Left lung (tissue), 10 donors: Measurements from ENCODE around the gene ASTN1. TPM values are rescaled to one million over a fixed set of nuclear protein-coding genes. Genes with fewer than 3 reads are reported as not detected.

ENCODE experiments used
- ATAC-seq: fragments of 200-7000 bp; cut with Tn5 transposase; one replicate; pipeline ENCODE4 v1.9.1; 2020; ENCODE audit warnings: moderate library complexity
- DNase-seq, 4 donors: peaks; one replicate each; pipeline ENCODE4 v3.0.0-alpha.2; 2013 to 2020
- H3K27ac ChIP-seq, 2 donors: fragments of 200-600 bp; sonication (generic) in 1 of 2; one replicate each; pipeline versions ENCODE4 v1.5.0 to v1.8.0; 2020 to 2021
- H3K27me3 ChIP-seq, 2 donors: fragments of 200-600 bp; sonication (generic) in 1 of 2; one replicate each; pipeline versions ENCODE4 v1.5.0 to v1.8.0; 2020 to 2021
- H3K36me3 ChIP-seq, 2 donors: fragments of 200-600 bp; sonication (generic) in 1 of 2; one replicate each; pipeline versions ENCODE4 v1.5.0 to v1.8.0; 2020 to 2021
- H3K4me1 ChIP-seq, 2 donors: fragments of 200-600 bp; one replicate each; pipeline ENCODE4 v1.8.0; 2021
- H3K4me3 ChIP-seq, 2 donors: fragments of 200-600 bp; sonication (generic) in 1 of 2; one replicate each; pipeline versions ENCODE4 v1.5.0 to v1.8.0; 2020 to 2021; ENCODE audit warnings: mild to moderate bottlenecking in 1 of 2
- H3K9me3 ChIP-seq, 2 donors: fragments of 200-600 bp; sonication (generic) in 1 of 2; one replicate each; pipeline versions ENCODE4 v1.5.0 to v1.8.0; 2020 to 2021
- CTCF ChIP-seq, 2 donors: fragments of 200-600 bp; sonication (generic) in 1 of 2; IDR thresholded peaks; one replicate each; pipeline versions ENCODE4 v1.5.0 to v1.8.0; 2021; ENCODE audit warnings: antibody characterized with exemption in 2 of 2
- intact Hi-C, 2 donors: fragments of 100-400 bp; cut with DNase I; formaldehyde crosslinking; loops; one replicate each; pipeline versions ENCODE4 v1.11.2 to v1.14.2; 2022
- polyA plus RNA-seq, 6 donors: library from polyadenylated mRNA; unstranded; fragments of 120-200 nt; gene quantifications; one replicate each; pipeline ENCODE4 v1.2.1, GENCODE V29; 2013; ENCODE audit not compliant: insufficient read length in 6 of 6
- total RNA-seq, 2 donors: library from RNA; stranded (reverse); fragmentation: NEBNext Ultra II Directional; extraction: Animal tissue kit (Norgen Biotek cat#: 25700); gene quantifications; one replicate each; pipeline ENCODE4 v1.2.1, GENCODE V29; 2021
- donor health status: DM: no; HTN: yes; CAD: no.
- donor health status: DM: no; HTN: no; CAD: no.

ASTN1 gene
- total and polyA plus RNA-seq, 8 donors = 0.10 to 3.1 (median 2.2) TPM

- no peak for TF ChIP-seq CTCF (IDR thresholded peaks at IDR 0.05)
- H3K27me3 ChIP-seq = peaks cover 34 to 61% of the 10 kb centered on the region in 2 donors
- no peak for DNase-seq
- H3K9me3 ChIP-seq = no peaks in the 10 kb centered on the region
- H3K4me3 ChIP-seq = no peak overlapping the region
- intact Hi-C loops = no loop called here
- peaks cover 0 to 5% of the 10 kb centered on the region in 2 donors for H3K4me1 ChIP-seq
- H3K27ac ChIP-seq = no peak overlapping the region
- no peak for ATAC-seq
- no peaks in the 10 kb centered on the region for H3K36me3 ChIP-seq
These were observed 9.5 kb upstream of the ASTN1 start for GRCh38 chr1:177173976-177174375.

GRCh38 chr1:177172866-177173265 lies 8.4 kb upstream of the ASTN1 start:
- no peak for TF ChIP-seq CTCF (IDR thresholded peaks at IDR 0.05)
- peaks cover 33 to 58% of the 10 kb centered on the region in 2 donors for H3K27me3 ChIP-seq

GRCh38 chr1:177172272-177172671 lies 7.8 kb upstream of the ASTN1 start:
- peaks cover 0 to 5% of the 10 kb centered on the region in 2 donors for H3K4me1 ChIP-seq
- DNase-seq (no peak), ATAC-seq (no peak)
- H3K27me3 ChIP-seq = peaks cover 33 to 57% of the 10 kb centered on the region in 2 donors
- intact Hi-C loops = no loop called here
- H3K4me3 ChIP-seq = no peak overlapping the region
- no peaks in the 10 kb centered on the region for H3K9me3 ChIP-seq
- no peaks in the 10 kb centered on the region for H3K36me3 ChIP-seq
- no peak for TF ChIP-seq CTCF (IDR thresholded peaks at IDR 0.05)
- H3K27ac ChIP-seq = no peak overlapping the region

More at GRCh38 chr1:177172866-177173265, 8.4 kb upstream of the ASTN1 start:
- ATAC-seq (no peak), DNase-seq (no peak)
- Histone ChIP-seq H3K4me3 (no peak overlapping the region), H3K9me3 (no peaks in the 10 kb centered on the region), H3K27ac (no peak overlapping the region), H3K4me1 (peaks cover 0 to 5% of the 10 kb centered on the region in 2 donors), H3K36me3 (no peaks in the 10 kb centered on the region)
- intact Hi-C loops = no loop called here

GRCh38 chr1:177171536-177172123 lies 7.1 kb upstream of the ASTN1 start:
- no peak for ATAC-seq
- Histone ChIP-seq H3K27me3 (peaks cover 40 to 57% of the 10 kb centered on the region in 2 donors), H3K4me1 (peaks cover 0 to 5% of the 10 kb centered on the region in 2 donors), H3K27ac (no peak overlapping the region), H3K9me3 (no peaks in the 10 kb centered on the region), H3K4me3 (no peak overlapping the region), H3K36me3 (no peaks in the 10 kb centered on the region)
- no peak for TF ChIP-seq CTCF (IDR thresholded peaks at IDR 0.05)
- intact Hi-C loops = no loop called here
- DNase-seq = no peak

- no peak for TF ChIP-seq CTCF (IDR thresholded peaks at IDR 0.05)
- ATAC-seq = peak; percentile 96
- peaks cover 0 to 5% of the 10 kb centered on the region in 2 donors for H3K4me1 ChIP-seq
These were observed 6.4 kb upstream of the ASTN1 start, which contains the start of gene BRINP2 for GRCh38 chr1:177170756-177171535. Gene BRINP2, plus strand, starts transcription at chr1:177170958. Its CDS starts 58,919 bp downstream, at chr1:177229877.

More at GRCh38 chr1:177170756-177171535, 6.4 kb upstream of the ASTN1 start, which contains the start of gene BRINP2:
- peaks cover 47 to 64% of the 10 kb centered on the region in 2 donors for H3K27me3 ChIP-seq
- no peak within 1 kb of the TSS for H3K27ac ChIP-seq
- peak within 1 kb of the TSS in 1 of 2 donors; percentile 15 for H3K4me3 ChIP-seq
- intact Hi-C loops = no loop called here
- DNase-seq = peak in 3 of 4 donors; percentile 36 to 78 (median 41)
- no peaks in the 10 kb centered on the region for H3K36me3 ChIP-seq
- no peaks in the 10 kb centered on the region for H3K9me3 ChIP-seq
